GM21447 (cell line): ENCODE data around the gene LONP2.

ENCODE experiments used
- ATAC-seq: cut with Tn5 transposase; IDR thresholded peaks from one replicate; pipeline ENCODE4 v1.9.1; 2021; ENCODE audit not compliant: unreplicated experiment

The LONP2 gene, protein sequence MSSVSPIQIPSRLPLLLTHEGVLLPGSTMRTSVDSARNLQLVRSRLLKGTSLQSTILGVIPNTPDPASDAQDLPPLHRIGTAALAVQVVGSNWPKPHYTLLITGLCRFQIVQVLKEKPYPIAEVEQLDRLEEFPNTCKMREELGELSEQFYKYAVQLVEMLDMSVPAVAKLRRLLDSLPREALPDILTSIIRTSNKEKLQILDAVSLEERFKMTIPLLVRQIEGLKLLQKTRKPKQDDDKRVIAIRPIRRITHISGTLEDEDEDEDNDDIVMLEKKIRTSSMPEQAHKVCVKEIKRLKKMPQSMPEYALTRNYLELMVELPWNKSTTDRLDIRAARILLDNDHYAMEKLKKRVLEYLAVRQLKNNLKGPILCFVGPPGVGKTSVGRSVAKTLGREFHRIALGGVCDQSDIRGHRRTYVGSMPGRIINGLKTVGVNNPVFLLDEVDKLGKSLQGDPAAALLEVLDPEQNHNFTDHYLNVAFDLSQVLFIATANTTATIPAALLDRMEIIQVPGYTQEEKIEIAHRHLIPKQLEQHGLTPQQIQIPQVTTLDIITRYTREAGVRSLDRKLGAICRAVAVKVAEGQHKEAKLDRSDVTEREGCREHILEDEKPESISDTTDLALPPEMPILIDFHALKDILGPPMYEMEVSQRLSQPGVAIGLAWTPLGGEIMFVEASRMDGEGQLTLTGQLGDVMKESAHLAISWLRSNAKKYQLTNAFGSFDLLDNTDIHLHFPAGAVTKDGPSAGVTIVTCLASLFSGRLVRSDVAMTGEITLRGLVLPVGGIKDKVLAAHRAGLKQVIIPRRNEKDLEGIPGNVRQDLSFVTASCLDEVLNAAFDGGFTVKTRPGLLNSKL

DNA sequence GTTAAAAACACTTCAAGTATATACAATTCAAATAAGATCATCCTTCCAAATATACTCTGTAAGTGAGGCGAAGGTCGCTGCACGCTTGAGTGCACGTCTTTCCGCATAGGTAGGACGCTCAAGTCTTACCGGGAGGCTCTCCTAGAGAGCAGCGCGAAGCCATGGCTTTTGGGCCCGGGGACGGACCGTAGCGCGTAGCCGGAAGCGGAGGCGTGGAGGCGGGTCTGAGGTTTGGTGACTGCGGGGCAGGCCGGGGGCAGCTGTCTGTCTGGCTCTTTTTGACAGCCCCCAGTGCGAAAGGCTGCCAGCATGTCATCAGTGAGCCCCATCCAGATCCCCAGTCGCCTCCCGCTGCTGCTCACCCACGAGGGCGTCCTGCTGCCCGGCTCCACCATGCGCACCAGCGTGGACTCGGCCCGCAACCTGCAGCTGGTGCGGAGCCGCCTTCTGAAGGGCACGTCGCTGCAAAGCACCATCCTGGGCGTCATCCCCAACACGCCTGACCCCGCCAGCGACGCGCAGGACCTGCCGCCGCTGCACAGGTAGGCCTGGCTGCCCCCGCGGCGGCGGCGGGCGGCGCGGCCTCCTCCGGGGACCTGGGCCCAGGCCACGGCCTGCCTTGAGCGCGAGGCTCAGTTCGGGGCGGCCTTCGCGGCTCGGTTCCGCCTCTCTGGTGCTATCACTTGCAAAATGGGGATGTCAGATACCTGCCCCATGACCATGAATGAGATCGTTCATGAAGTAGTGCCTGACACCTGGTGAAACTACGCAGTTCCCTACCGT, at the start of gene LONP2:
TSS of gene LONP2 (plus strand) at position 221 of the 783 bp plus-strand sequence. CDS start at position 310, 89 bp downstream.
- peak; percentile 98 for ATAC-seq

DNA sequence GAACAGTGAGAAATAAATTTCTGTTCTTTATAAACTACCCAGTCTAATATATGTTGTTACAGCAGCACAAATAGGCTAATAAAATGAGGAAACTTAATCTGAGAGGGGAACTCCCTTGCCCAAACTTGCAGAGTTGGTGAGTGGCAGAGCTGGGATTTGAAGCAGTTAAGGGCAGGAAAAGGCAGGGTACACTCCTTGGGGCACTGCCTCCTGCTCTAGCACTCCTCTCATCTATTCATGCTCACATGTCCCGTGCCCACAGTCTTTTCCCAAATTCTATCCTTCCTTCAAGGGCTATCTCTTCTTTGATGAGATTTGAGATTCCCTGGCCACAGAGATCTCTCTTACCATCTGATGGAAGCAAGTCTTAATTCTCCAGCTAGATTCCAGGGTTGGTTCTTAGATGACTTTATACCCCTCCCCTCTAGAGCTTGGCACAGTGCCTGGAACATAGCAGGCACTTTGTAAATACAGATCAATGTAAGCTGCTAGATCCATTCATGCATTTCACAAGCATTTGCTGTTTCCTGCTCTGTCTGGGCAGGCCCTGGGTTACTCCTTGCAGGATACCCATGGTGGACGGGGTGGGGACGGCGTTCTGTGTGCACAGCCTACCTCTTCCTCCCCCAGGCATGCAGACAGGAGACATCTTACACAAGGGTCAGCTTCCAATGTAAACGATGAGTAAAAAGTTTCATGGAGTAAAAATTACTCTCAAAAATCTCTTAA, 49.1 kb upstream of the LONP2 start:
- ATAC-seq, result no peak

DNA sequence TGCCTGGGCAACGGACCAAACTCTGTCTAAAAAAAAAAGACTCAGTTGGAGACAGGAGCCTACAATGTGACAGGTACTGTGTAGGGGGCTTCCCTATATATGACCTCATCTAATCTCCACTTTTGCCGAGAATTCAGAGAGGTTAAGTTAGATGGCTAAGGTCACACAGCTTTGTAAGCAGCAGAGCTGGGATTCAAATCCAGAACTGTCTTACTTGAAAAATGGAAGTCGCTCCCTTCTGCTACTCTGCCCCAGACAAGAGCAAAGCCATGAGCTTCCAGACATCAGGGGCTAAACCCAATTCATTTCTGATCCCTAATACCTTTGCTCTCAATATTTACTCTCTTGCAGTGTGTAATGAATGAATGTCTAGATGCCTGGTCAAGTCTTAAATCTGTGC, 46.8 kb upstream of the LONP2 start:
- ATAC-seq, result no peak

DNA sequence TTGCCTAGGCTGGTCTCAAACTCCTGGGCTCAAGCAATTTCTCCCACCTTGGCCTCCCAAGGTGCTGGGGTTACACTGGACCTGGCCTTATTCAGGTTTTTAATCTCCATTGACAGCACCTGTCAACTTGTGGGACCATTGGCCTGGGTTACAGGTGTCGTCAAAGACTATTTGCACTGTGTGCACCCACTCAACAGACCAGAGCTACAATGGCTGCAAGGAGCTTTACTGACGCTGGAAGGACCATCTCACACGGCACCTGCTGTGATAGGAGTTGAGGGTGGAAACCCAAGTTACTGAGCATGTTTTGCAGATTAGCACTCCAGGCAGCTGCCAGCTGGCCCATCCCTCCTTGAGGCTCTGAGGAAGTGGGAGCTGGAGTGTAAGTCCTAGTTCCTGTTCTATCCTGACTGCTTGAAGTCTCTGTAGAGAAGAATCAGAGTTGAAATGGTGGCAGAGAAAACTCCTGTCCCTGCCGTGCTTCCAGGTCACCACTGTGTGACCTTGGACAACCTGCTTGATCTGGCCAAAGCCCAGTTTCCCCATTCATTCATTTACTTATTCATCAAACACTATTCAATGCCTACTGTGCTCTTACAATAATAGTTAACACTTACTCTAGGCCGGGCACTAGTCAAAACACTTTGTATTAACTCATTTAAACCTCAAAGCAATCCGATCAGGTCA, 42.4 kb upstream of the LONP2 start:
- no peak for ATAC-seq

DNA sequence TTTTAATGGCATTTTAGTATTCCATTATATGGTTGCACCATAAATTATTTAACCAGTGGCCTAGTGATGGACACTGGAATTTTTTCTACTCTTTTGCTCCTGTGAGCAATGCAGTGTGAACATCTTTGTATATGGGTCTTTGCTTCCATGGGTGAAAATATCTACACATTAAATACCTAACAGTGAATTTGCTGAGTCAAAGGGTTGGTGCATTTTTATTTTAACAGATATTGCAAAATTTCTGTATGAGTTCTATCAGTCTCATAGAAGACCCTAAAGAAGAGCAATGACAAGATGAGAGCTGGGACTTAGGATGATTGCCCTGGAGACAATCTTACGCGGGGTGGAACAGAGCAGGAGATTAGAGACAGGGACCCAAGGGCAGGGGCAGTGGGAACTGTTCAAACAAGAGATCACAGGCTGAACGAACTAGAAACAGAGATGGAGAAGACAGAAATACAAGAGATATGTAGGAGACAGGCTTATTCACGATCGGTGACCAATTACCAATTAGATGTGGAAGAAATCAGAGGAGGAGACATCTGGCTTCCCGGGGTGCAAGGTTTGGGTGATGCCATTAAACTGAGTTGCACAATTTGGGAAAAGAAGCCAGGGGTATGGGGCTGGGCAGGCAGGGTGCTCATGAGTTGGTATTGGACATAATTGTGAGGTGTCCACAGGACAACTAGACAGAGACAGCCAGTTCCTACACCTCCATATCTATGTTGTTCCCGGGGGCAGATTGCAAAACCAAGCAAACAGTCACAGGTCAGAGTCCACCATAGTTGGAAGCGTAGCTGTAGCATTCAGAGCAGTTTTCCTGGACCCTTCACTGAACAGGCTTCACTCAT, 39.9 kb upstream of the LONP2 start:
- ATAC-seq, result no peak

DNA sequence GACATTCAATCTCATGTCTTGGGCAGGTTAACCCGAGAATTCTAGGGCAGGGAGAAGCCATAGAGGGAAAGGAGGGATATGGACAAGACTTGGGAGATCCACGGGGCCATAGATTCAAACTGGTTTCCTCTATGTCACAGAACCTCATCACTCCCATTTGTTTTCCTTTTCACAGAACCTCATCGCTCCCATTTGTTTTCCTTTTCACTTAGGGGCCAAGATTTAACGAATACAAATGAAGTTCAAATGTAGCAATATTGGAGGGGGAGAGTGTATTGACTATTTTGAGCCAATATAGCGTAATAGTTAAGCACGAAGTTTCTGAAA, 39.3 kb upstream of the LONP2 start:
- ATAC-seq, result no peak

DNA sequence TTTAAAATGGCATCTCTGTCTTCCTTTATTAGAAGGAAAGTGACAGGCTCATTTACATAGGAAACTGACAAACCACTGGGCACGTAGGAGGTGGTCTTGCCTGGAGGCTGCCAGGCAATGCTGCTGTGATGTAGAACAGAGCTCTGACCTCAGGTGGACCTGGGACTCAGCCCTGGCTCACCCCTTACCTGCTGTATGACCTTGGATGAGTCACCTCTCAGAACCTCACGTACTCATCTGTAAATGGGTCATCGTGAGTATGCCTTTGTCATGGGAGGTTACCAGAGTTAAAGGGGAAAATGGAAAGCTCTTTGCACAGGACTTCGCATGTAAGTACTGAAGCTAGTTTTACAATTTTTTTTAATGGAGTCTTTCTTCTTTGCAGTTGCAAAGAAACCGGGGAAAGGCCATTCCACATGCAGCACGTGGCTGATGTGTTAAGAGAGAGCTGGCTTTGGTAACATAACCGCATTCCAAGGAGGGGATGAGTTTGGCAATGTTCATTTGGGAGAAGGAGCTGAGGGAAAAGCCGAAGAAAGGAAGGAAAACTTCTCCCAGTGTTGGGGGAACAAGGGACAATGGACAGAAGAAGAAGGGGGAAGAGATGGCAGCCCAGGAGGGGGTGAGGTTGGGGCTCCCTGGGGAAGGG, 37.4 kb upstream of the LONP2 start:
- ATAC-seq, result no peak

DNA sequence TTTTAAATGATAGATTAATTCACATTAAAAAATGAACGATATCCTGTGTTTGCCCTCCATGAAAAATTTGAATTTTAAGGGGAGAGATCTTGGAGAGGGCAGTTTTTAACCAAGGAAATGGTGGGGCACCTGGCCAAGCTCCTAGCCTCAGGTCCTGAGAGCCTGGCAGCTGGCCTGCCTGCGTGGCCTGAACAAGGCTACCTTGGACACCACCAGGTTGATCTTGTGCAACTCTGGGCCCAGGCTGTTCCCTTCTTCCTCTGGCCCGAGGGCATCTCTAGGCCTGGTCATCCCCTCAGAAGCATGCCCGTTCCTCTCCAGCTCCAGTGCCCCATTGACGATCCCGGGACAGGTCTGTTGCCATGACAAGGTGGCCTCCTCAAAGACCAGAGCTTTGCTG, 33.4 kb upstream of the LONP2 start:
- ATAC-seq, result no peak

DNA sequence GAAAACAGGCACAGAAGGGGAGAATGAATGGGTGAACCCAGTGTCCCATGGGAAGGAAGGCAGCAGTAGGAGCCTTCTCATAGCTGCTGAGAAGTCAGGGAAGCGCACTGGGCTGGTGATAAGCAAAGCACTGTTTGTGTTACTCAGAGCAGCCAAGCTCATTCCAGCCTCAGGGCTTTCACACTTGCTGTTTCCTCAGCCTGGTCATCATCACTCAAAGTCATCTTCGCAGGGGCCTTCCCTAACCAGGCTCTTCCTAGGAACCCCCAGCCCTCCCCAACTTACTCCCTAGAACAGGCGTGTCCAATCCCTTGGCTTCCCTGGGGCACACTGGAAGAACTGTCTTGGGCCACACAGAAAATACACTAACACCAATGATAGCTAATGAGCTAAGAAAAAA, 32.1 kb upstream of the LONP2 start:
- no peak for ATAC-seq

DNA sequence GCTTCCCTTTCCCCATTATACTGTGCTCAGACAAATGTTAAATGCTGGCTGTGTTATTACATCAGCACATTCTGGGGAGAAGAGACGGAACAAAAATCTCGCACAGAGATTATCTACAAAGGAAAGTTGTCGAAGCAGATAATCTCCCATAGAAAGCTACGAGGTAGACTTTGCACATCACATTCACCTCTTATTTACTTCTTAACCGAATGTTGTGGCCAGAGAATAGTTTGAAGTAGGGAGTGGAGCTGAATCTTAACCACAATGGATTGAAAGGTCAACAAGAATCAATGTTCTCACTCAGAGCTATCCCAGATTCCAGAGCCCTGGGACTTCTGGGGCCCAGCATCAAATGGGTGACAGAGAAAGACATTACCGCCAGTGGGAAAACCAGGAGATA, 28.4 kb upstream of the LONP2 start:
- no peak for ATAC-seq

DNA sequence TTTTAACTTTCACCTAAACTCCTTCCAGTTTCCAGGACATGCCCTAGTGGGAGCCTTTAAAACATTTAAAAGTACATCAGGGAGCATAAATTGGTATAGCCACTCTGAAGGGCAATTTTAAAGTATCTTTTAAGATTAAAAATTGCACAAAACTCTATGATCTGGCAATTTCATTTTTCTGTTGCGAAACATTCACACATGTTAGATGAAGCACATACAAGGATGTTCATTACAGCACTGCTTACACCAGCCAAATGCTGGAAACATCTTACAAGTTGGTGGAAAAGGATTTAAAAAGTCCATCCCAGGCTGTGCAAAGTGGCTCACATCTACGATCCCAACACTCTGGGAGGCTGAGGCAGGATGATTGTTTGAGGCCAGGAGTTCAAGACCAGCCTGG, 26.4 kb upstream of the LONP2 start:
- ATAC-seq, result no peak

DNA sequence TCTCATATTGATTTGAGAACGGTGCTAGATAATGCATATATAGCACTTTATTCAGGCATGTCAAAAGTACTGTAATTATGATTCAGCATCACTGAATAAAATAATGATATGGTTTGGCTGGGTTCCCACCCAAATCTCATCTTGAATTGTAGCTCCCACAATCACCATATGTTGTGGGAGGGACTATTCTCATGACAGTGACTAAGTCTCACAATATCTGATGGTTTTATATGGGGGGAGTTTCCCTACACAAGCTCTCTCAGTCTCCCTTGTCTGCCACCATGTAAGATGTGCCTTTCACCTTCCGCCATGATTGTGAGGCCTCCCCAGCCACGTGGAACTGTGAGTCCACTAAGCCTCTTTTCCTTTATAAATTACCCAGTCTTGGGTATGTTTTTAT, 25.6 kb upstream of the LONP2 start:
- no peak for ATAC-seq

DNA sequence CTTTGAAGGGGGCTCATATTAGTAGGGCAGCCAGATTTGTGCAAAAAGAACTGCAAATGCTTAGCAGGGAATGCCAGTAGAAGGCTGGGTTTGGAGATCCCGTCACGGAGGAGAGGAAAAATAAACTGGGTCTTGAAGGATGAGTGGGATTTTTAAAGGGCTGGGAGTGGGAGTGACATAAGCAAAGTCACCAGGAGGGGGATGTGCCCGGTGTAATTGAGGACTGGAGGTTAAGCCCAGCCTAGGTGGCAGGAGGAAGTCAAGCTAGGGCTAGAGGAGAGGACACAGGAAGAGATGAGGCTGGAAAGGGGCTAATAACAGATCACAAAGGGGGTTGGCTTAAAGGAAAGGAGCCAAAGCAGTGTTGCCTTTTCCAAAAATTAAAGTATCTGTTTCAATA, 23.2 kb upstream of the LONP2 start:
- no peak for ATAC-seq

DNA sequence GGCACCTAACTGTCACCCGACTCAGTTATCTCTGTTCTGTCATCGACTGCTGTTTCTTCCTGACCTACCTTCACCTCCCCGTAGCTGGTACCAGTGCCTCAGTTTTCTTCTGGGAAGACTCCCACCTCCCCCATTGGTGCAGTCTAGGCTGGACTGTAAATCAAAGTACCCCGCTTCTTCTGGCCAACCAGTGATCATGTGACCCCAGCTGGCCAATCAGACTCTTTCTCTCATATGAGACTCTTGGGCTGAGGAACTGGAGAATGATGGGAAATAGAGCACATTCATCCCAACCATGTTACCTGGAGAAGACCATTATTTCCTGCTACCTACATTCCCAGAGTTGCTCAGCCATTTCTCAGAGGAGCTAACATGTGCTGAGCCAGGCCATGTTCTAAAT, 20.6 kb upstream of the LONP2 start:
- no peak for ATAC-seq

DNA sequence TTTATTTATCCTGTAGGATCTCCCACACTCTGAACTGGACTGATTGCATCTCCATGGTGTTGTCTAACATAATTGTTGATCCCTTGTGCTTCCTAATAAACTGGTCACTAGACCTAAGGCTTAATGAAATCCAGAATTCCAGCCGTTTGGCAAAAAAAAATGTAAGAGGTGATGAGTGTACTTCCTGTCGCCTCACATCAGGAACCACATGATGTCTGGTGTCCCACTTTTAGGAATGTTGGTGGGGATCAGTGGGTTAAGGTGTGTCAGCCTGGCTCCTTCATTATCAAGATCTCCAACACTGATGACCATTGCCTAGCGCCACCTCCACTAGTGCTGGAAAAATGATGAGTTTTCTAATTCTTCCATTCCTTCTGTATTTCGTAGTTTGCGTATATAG, 18.6 kb upstream of the LONP2 start:
- no peak for ATAC-seq

DNA sequence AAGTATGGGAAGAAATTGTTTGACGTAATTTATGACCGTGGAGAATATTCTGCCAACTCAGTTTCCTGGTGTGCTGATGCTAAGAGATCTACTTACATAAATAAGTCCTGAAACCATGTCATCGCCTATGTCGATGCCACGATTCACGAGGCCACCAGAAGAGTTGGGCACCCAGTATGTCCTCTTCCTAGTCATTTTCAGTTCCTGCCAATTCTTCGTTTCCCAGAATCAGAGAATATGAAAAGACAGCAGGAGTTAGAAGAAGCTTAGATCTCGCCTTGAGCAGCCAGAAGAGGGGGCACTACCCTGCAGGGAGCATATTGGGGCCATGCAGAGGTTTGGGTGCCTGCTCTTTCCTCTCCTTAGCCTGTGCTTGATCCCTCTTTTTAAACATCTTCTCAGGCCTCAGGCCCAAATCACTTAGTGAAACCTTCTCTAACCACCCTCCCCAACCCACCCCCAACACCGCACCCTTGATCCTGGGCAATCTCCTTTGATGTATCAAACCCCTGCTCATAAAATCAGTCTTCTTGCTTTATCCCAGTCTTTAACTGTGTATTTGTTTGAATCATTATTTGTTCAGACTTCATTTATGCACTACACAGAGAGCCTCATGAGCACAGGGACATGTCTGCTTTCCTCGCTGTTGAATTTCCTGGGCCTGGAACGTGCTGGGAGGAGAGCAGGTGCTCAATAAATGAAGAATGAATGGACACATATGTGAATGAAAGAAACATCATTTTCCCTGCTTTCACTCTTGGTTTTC, 12.2 kb upstream of the LONP2 start:
- ATAC-seq, result peak; percentile 54

DNA sequence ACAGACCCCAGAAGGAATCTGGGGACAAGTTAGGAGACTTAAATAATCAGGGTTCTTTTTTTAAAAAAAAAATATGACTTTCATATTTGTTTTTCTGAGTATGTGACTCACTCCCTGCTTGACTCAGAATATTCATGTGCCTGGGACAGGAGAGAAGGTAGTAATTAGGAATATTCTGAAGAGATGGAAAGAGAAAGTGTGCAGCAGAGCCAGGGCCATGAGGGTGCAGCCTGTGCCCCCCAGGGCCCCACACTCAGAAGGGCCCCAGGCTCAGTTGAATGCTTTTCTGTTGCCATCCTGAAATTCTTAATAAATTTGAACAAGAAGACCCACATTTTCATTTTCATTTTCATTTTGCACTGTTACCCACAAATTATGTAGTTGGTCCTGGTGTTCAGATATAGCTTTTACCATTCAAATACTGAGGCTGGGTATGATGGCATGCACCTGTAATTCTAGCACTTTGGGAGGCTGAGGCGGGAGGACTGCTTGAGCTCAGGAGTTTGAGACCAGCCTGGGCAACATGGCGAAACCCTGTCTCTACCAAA, 11.5 kb upstream of the LONP2 start:
- no peak for ATAC-seq

DNA sequence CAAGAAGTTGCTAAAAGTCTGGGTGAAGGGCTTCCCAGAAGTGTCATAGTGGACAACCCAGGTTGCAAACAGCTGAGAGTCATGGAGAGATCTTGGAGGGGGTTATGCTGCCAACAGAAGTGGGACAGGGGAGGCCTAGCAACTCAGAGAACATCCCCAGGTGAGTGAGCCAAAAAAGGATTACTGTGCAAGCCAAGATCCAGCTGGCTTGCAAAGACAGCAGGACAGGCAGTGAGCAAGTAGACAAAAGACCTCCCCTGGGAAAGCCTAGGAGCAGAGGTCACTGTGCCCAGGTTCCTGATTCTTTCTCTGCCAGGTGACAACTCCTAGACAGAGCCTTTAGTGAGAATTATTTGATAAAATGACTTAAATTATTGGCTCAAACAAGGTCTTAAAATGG, 9.5 kb upstream of the LONP2 start:
- ATAC-seq, result no peak
